Upper lobe of left lung (tissue), 4 donors: ENCODE data around the gene HK2.

Experiments
- POLR2A ChIP-seq, 4 donors: fragments of 450-650 bp; IDR thresholded peaks; one replicate each; pipeline ENCODE4 v1.5.1; 2016 to 2017; ENCODE audit warnings: antibody characterized with exemption in 4 of 4, mild to moderate bottlenecking in 2 of 4
- POLR2AphosphoS5 ChIP-seq, 2 donors: sonication (generic); formaldehyde crosslinking; IDR thresholded peaks; one replicate each; pipeline ENCODE4 v1.5.1; 2017; ENCODE audit warnings: antibody characterized with exemption in 2 of 2
- TF ChIP-seq, protein P1 (sequence below), 6 experiments: fragments of 450-650 bp in 4 of 6; fragments of 200-600 bp in 2 of 6; sonication (generic) in 2 of 6; IDR thresholded peaks; one replicate each; pipeline ENCODE4 v1.5.1; 2016 to 2019; ENCODE audit warnings: antibody characterized with exemption in 6 of 6

DNA sequence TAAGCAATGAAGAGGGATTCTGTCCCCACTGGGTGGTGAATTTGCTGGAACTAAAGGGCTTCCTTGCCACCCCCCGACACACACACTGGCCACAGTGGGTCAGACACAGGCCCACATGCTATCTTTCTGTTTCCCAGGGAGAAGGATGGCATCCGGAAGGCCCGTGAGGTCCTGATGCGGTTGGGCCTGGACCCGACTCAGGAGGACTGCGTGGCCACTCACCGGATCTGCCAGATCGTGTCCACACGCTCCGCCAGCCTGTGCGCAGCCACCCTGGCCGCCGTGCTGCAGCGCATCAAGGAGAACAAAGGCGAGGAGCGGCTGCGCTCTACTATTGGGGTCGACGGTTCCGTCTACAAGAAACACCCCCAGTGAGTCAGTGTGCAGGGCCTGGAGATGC is 44.6 kb downstream of the HK2 start:
- TF ChIP-seq POLR2AphosphoS5 (IDR thresholded peaks at IDR 0.05) (no peak), POLR2A (IDR thresholded peaks at IDR 0.05) (no peak)
- TF ChIP-seq, protein P1, sequence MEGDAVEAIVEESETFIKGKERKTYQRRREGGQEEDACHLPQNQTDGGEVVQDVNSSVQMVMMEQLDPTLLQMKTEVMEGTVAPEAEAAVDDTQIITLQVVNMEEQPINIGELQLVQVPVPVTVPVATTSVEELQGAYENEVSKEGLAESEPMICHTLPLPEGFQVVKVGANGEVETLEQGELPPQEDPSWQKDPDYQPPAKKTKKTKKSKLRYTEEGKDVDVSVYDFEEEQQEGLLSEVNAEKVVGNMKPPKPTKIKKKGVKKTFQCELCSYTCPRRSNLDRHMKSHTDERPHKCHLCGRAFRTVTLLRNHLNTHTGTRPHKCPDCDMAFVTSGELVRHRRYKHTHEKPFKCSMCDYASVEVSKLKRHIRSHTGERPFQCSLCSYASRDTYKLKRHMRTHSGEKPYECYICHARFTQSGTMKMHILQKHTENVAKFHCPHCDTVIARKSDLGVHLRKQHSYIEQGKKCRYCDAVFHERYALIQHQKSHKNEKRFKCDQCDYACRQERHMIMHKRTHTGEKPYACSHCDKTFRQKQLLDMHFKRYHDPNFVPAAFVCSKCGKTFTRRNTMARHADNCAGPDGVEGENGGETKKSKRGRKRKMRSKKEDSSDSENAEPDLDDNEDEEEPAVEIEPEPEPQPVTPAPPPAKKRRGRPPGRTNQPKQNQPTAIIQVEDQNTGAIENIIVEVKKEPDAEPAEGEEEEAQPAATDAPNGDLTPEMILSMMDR (IDR thresholded peaks at IDR 0.05): no peak
